ENCODE measurements around the gene INPP5D. TPM values are rescaled to one million over a fixed set of nuclear protein-coding genes. Genes with fewer than 3 reads are reported as not detected.
A peak's percentile ranks its signal among the peaks of the same experiment; 100 is the strongest.

The INPP5D gene
- total RNA-seq, 1 donor from 2014 or later, result 2.5 TPM

- DNase-seq, result no peak
Observed at GRCh38 chr2:233236820-233237589, 176.9 kb downstream of the INPP5D start.

- no peak for DNase-seq
Observed at GRCh38 chr2:233240897-233241296, 180.8 kb downstream of the INPP5D start.

- no peak for DNase-seq
Observed at GRCh38 chr2:233241803-233242202, 181.7 kb downstream of the INPP5D start.

- DNase-seq, result no peak
Observed at GRCh38 chr2:233242231-233242927, 182.2 kb downstream of the INPP5D start.

- DNase-seq, result no peak
Observed at GRCh38 chr2:233243348-233243747, 183.2 kb downstream of the INPP5D start.

GRCh38 chr2:233244818-233245217 is 184.7 kb downstream of the INPP5D start:
- no peak for DNase-seq

- DNase-seq, result no peak
Observed at GRCh38 chr2:233245406-233245805, 185.3 kb downstream of the INPP5D start.

- DNase-seq, result no peak
Observed at GRCh38 chr2:233247116-233247515, 187.0 kb downstream of the INPP5D start.

GRCh38 chr2:233247744-233248143 is 187.6 kb downstream of the INPP5D start:
- no peak for DNase-seq

- no peak for DNase-seq
Observed at GRCh38 chr2:233248999-233249398, 188.9 kb downstream of the INPP5D start.

GRCh38 chr2:233250568-233250967 is 190.4 kb downstream of the INPP5D start:
- no peak for DNase-seq

- no peak for DNase-seq
Observed at GRCh38 chr2:233250985-233251305, 190.8 kb downstream of the INPP5D start.

GRCh38 chr2:233251306-233252116 is 191.4 kb downstream of the INPP5D start, which contains the start of gene ATG16L1:
Gene ATG16L1, plus strand, starts transcription at chr2:233251673. Its CDS starts 155 bp downstream, at chr2:233251828.
- DNase-seq, result peak; percentile 95

GRCh38 chr2:233252227-233252626 is 192.1 kb downstream of the INPP5D start:
- DNase-seq, result no peak

GRCh38 chr2:233255151-233255550 is 195.0 kb downstream of the INPP5D start:
- no peak for DNase-seq

- DNase-seq, result no peak
Observed at GRCh38 chr2:233256048-233256447, 195.9 kb downstream of the INPP5D start.

Small RNAs within 50 kb of the gene (small RNA-seq; reads per million reads assigned to genes)
- not detected for gene RN7SL32P

Other genes starting within 250 kb of the INPP5D start
- 1.6 TPM for gene SNORC, start 190.1 kb upstream of the INPP5D start, total RNA-seq
- 22.8 TPM for gene NGEF, start 47.1 kb upstream of the INPP5D start, total RNA-seq
- gene NEU2, start 27.7 kb upstream of the INPP5D start, total RNA-seq, result not detected
- 36.7 TPM for gene ATG16L1, start 191.3 kb downstream of the INPP5D start, total RNA-seq
- gene SAG, start 247.5 kb downstream of the INPP5D start, total RNA-seq, result not detected